ENCODE results near the gene TRIM54. TPM values are rescaled to one million over a fixed set of nuclear protein-coding genes. Genes with fewer than 3 reads are reported as not detected.

Gene TRIM54
- total and polyA plus RNA-seq, 2 of the 4 experiments (the other 2 are of a cell fraction): 0.15 TPM; not detected in 1

- H2AFZ ChIP-seq (replicated peaks; ENCODE audit: low read length, poor library complexity): no peak overlapping the region
- no peak overlapping the region for H3K56ac ChIP-seq (ENCODE audit: extremely low read depth, insufficient read depth, low read length)
- H3K4me3 ChIP-seq (ENCODE audit: insufficient read depth, low read depth, low read length): no peak overlapping the region
- no peak overlapping the region for H3K27ac ChIP-seq (ENCODE audit: insufficient read depth, low read length)
- ATAC-seq (ENCODE audit: low read depth) (no peak), DNase-seq (no peak)
- H3K4me1 ChIP-seq (ENCODE audit: control insufficient read depth, insufficient read depth, low read length): peaks cover 29% of the 10 kb centered on the region
- BruUV-seq (replicated peaks): no TSS peak
- CTCF ChIA-PET: interaction anchor here (0.7 to 4.1 kb wide), 4 partner anchors 11 to 21 kb away, joined by 3 to 34 read pairs (median 10); no protein-coding TSS in a partner anchor
- dilution Hi-C loops (cut with HindIII; ENCODE audit: low sequenced_read_pairs, unreplicated experiment) (no loop called here), intact Hi-C loops (cut with micrococcal nuclease) (loop anchor here (2.0 kb wide), 2 partner anchors 69 to 183 kb away; partner anchors contain the start of genes ATRAID and SLC5A6), in situ Hi-C loops (cut with MboI; ENCODE audit: low sequenced_read_pairs) (loop anchor here (5.0 kb wide), 1 partner anchor 184 kb away; no protein-coding TSS in a partner anchor)
- H4K20me1 ChIP-seq (ENCODE audit: insufficient read depth, low read length): no peaks in the 10 kb centered on the region
- no CpG with 5 or more reads among the region's 3 CpGs for WGBS, 2 experiments (ENCODE audit: extremely low coverage in 2 of 2, insufficient read length in 1 of 2)
- no peak for TF ChIP-seq MAZ (IDR thresholded peaks at IDR 0.05; ENCODE audit: borderline replicate concordance, low read depth, low read length)
- no peak for TF ChIP-seq RCOR1 (IDR thresholded peaks at IDR 0.05; ENCODE audit: insufficient replicate concordance, low read length)
- no peak for TF ChIP-seq POLR2A (IDR thresholded peaks at IDR 0.05; ENCODE audit: low read depth, low read length)
- TF ChIP-seq FOS (IDR thresholded peaks at IDR 0.05; ENCODE audit: low read depth, low read length): no peak
- TF ChIP-seq BHLHE40 (IDR thresholded peaks at IDR 0.05; ENCODE audit: low read depth, low read length): no peak
- no peak for TF ChIP-seq MAFK (IDR thresholded peaks at IDR 0.05; ENCODE audit: low read depth, low read length)
- no peak for TF ChIP-seq USF2 (IDR thresholded peaks at IDR 0.05; ENCODE audit: low read depth, low read length)
- no peak for TF ChIP-seq RFX5 (IDR thresholded peaks at IDR 0.05; ENCODE audit: low read depth, low read length)
- TF ChIP-seq CEBPB (IDR thresholded peaks at IDR 0.05; ENCODE audit: low read depth, low read length): no peak
- TF ChIP-seq CHD1 (IDR thresholded peaks at IDR 0.05; ENCODE audit: low read depth, low read length): no peak
- no peak for TF ChIP-seq MXI1 (IDR thresholded peaks at IDR 0.05; ENCODE audit: borderline replicate concordance, low read depth, low read length)
- TF ChIP-seq, protein P1, sequence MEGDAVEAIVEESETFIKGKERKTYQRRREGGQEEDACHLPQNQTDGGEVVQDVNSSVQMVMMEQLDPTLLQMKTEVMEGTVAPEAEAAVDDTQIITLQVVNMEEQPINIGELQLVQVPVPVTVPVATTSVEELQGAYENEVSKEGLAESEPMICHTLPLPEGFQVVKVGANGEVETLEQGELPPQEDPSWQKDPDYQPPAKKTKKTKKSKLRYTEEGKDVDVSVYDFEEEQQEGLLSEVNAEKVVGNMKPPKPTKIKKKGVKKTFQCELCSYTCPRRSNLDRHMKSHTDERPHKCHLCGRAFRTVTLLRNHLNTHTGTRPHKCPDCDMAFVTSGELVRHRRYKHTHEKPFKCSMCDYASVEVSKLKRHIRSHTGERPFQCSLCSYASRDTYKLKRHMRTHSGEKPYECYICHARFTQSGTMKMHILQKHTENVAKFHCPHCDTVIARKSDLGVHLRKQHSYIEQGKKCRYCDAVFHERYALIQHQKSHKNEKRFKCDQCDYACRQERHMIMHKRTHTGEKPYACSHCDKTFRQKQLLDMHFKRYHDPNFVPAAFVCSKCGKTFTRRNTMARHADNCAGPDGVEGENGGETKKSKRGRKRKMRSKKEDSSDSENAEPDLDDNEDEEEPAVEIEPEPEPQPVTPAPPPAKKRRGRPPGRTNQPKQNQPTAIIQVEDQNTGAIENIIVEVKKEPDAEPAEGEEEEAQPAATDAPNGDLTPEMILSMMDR (conservative IDR thresholded peaks at IDR 0.05; ENCODE audit: low read depth, low read length): no peak
- TF ChIP-seq SMC3 (IDR thresholded peaks at IDR 0.05; ENCODE audit: low read depth, low read length): no peak
- TF ChIP-seq RAD21 (IDR thresholded peaks at IDR 0.05; ENCODE audit: low read length): no peak
- no peak for TF ChIP-seq NFE2L2 (IDR thresholded peaks at IDR 0.05; ENCODE audit: low read depth, low read length)
- TF ChIP-seq, protein P2, sequence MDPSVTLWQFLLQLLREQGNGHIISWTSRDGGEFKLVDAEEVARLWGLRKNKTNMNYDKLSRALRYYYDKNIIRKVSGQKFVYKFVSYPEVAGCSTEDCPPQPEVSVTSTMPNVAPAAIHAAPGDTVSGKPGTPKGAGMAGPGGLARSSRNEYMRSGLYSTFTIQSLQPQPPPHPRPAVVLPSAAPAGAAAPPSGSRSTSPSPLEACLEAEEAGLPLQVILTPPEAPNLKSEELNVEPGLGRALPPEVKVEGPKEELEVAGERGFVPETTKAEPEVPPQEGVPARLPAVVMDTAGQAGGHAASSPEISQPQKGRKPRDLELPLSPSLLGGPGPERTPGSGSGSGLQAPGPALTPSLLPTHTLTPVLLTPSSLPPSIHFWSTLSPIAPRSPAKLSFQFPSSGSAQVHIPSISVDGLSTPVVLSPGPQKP (IDR thresholded peaks at IDR 0.05; ENCODE audit: borderline replicate concordance, low read depth, low read length): no peak
- H3K9ac ChIP-seq (ENCODE audit: low read depth, low read length): no peak overlapping the region
- H3K14ac ChIP-seq (replicated peaks; ENCODE audit: low read depth, low read length): no peak overlapping the region
- no peaks in the 10 kb centered on the region for H3K36me3 ChIP-seq (ENCODE audit: control insufficient read depth, insufficient read depth, low read length)
- no peak overlapping the region for H2BK15ac ChIP-seq (ENCODE audit: low read depth, low read length)
- H3K18ac ChIP-seq (ENCODE audit: low read depth, low read length): no peak overlapping the region
- H3K9me1 ChIP-seq (ENCODE audit: insufficient read depth, low read length): peaks cover 17% of the 10 kb centered on the region
- H2AK5ac ChIP-seq (ENCODE audit: low read depth, low read length): no peak overlapping the region
- H4K91ac ChIP-seq (ENCODE audit: insufficient read depth, low read depth, low read length): no peak overlapping the region
- H2BK120ac ChIP-seq (ENCODE audit: low read depth, low read length): 0 out of 2 replicates have a peak overlapping the region, but pooled peaks have one; percentile 66
- no peak overlapping the region for H2BK5ac ChIP-seq (ENCODE audit: low read depth, low read length, poor library complexity, severe bottlenecking)
- H3K23ac ChIP-seq (ENCODE audit: low read depth, low read length): no peak overlapping the region
- H4K8ac ChIP-seq (ENCODE audit: low read depth in 2 of 2, low read length in 2 of 2): no peak overlapping the region
- POLR2A ChIA-PET (ENCODE audit: unreplicated experiment): no interaction called here
- H3K9me3 ChIP-seq (ENCODE audit: control insufficient read depth, insufficient read depth, low read length): no peaks in the 10 kb centered on the region
- no peaks in the 10 kb centered on the region for H3K79me1 ChIP-seq (ENCODE audit: low read depth in 1 of 2, low read length in 2 of 2)
- H2AK9ac ChIP-seq (replicated peaks; ENCODE audit: low read depth, low read length, poor library complexity): no peak overlapping the region
- peaks cover 9% of the 10 kb centered on the region for H3K27me3 ChIP-seq (ENCODE audit: control insufficient read depth, insufficient read depth, low read length)
- no peak overlapping the region; the same call in 1 of the 2 replicates for H3K4ac ChIP-seq (ENCODE audit: low read depth, low read length)
- no peak overlapping the region for H2BK20ac ChIP-seq (ENCODE audit: low read depth, low read length)
- no peak overlapping the region for H3K4me2 ChIP-seq (ENCODE audit: low read depth, low read length)
- H4K5ac ChIP-seq (ENCODE audit: low read depth, low read length): no peak overlapping the region
Observed at GRCh38 chr2:27281442-27281841, 787 bp upstream of the TRIM54 start.

Measured in IMR-90 (cell line).